ENCODE results near the gene COL4A3.

DNA sequence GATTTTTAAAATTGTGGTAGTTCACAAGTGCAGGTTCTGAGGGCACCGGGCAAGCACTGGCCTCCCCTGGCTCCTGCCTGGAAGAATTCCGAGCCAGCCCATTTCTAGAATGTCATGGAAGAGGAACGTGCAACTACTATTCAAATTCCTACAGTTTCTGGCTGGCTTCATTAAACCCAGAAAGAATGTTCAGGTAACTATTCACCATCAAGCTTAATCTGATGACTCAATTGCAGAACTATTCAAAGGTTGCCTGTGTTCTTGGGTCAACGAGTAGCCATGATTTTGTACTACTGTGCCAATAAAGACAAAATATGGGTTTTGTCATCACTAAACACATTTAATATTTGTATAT, 146.3 kb downstream of the COL4A3 start:
- TF ChIP-seq, protein P1, sequence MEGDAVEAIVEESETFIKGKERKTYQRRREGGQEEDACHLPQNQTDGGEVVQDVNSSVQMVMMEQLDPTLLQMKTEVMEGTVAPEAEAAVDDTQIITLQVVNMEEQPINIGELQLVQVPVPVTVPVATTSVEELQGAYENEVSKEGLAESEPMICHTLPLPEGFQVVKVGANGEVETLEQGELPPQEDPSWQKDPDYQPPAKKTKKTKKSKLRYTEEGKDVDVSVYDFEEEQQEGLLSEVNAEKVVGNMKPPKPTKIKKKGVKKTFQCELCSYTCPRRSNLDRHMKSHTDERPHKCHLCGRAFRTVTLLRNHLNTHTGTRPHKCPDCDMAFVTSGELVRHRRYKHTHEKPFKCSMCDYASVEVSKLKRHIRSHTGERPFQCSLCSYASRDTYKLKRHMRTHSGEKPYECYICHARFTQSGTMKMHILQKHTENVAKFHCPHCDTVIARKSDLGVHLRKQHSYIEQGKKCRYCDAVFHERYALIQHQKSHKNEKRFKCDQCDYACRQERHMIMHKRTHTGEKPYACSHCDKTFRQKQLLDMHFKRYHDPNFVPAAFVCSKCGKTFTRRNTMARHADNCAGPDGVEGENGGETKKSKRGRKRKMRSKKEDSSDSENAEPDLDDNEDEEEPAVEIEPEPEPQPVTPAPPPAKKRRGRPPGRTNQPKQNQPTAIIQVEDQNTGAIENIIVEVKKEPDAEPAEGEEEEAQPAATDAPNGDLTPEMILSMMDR (IDR thresholded peaks at IDR 0.05) = no peak
- TF ChIP-seq POLR2A (IDR thresholded peaks at IDR 0.05) = no peak
- TF ChIP-seq POLR2AphosphoS5 (IDR thresholded peaks at IDR 0.05) = no peak
- TF ChIP-seq EP300 (IDR thresholded peaks at IDR 0.05) = no peak
